Right lung (tissue), 5 donors: ENCODE measurements around the gene PABPN1L. TPM values are rescaled to one million over a fixed set of nuclear protein-coding genes. Genes with fewer than 3 reads are reported as not detected.
A peak's percentile ranks its signal among the peaks of the same experiment; 100 is the strongest.
"Not testable (repeated sequence)": the region's sequence is repeated elsewhere in the genome, so short reads cannot be mapped to it uniquely, and the experiment has no call there.

ENCODE experiments used
- DNase-seq, 2 donors: peaks; one replicate each; pipeline ENCODE4 v3.0.0-alpha.2; 2013
- polyA plus RNA-seq, 5 donors: library from polyadenylated mRNA; unstranded; fragments of 120-200 nt; gene quantifications; one replicate each; pipeline versions ENCODE4 v1.2.1 to v1.2.3, GENCODE V29; 2013; ENCODE audit warnings: inconsistent platforms in 1 of 5, low replicate concordance in 1 of 5; ENCODE audit not compliant: insufficient read length in 5 of 5, insufficient read depth in 1 of 5

Gene PABPN1L
- polyA plus RNA-seq, 5 donors, result 0.13 to 0.25 TPM; not detected in 3

DNA sequence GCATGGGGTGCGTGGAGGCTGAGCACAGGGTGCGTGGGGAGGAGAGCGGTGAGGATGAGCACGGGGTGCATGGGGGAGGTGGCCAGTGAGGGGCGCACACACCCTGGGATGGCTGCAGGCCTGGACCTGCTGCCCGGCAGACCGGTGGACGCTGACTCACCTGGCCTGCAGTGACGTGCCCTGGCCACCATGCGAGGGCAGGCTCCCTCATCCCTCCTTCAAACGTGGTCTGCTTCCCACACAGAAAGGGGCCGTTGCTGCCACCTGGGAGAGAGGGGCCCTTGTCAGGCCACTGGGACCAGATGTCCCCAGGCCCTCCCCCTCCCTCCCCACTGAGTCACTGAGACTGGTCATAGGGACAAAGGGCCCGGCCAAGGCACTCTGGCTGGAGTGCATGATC lies 34.6 kb downstream of the PABPN1L start:
- DNase-seq, result no peak

DNA sequence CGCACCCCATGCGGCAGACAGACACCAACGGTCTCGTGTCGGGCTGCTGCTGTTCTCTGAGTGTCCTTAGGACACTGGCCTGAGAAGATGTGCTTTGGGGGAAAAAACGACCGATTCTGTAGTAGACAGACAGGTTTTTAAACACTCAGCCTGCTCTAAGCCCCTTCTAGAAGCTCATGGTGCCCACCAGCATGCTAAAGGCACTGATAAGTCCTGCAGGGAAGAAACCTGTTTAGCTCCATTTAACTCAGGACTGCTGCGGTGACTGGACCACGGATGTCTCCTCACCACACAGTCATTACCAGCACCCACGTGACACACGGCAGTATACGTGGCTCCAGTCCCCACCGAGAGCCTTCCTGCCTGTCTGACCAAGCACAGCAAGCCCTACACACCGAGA lies 35.7 kb downstream of the PABPN1L start:
- no peak for DNase-seq

DNA sequence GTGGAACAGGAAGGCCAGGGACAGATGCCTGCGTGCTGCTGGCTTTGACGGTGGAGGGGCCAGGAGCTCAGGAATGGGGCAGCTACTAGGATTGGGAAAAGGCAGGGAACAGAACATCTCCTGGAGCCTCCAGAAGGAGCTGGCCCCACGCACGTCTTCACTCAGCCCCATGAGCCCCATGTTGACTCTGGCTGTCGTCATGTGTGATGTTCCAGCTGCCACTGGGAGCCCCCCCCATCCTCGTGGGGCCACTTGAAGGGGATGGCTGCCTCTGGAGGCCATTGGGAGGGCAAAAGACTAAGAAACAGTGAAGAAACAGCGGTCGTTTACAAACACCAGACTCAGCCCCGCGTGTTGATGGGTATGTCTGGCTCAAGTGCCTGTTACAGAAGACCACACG lies 36.2 kb downstream of the PABPN1L start:
- DNase-seq, result peak; percentile 90 to 92

DNA sequence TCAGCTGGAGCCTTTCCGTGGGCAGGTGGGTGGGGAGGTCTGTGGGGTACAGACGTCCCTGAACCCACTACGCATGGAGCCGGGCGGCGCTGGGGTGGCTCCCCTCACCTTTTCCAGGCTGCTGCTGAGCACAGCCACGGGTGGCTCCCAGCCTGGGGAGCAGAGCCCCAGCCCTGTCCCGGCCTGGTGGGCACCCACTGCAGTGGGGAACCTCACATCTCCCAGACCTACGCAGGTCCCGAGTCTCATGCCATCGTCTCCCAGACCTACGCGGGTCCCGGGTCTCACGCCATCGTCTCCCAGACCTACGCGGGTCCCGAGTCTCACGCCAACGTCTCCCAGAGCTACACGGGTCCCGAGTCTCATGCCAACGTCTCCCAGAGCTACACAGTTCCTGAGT lies 37.7 kb downstream of the PABPN1L start:
- DNase-seq, result no peak

- DNase-seq, result no peak
These were observed 38.7 kb downstream of the PABPN1L start for GRCh38 chr16:88827727-88828126.

- DNase-seq, result no peak
These were observed 40.2 kb downstream of the PABPN1L start for GRCh38 chr16:88826070-88826840.

GRCh38 chr16:88825146-88825545 lies 41.3 kb downstream of the PABPN1L start:
- no peak for DNase-seq

DNA sequence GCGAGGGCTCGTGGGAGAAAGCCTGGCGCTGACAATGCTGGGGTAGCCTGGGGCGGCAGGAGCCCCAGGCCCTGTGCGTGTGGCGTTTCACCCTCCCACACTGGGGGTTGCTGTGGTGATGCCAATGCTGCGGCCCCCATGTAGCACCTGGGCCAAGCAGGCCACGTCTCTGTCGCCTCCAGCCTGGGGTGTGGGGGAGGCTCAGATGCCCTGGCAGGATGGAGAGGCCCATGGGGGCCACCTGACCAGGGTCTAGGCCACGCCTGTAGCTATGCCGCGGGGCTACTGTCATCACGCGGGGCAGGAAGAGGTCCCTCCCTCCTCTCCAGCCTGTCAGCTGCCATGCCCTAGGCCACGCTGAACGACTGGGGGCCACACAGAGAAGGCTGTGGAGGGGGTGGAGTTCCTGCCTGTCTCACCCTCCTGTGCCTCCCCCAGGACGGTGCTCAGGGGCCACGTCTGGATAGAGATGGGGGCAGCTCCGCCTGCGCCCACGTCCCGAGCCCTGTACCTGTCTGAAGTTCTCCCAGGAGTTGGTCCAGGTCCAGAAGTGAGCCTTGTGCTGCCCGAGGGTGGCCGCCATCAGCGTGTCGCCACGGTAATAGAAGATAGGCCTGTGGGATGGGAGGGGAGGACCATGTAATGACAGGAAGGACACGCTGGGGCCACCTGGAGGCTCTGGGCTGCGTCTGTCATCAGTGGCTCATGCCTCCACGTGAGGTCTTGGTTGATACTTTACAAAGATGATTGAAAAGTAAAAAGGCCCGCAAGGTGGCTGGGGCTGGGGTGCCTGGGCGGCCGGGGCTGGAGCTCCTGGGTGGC lies 42.0 kb downstream of the PABPN1L start:
- no peak for DNase-seq

GRCh38 chr16:88823646-88824045 lies 42.8 kb downstream of the PABPN1L start:
- not testable (repeated sequence) for DNase-seq

DNA sequence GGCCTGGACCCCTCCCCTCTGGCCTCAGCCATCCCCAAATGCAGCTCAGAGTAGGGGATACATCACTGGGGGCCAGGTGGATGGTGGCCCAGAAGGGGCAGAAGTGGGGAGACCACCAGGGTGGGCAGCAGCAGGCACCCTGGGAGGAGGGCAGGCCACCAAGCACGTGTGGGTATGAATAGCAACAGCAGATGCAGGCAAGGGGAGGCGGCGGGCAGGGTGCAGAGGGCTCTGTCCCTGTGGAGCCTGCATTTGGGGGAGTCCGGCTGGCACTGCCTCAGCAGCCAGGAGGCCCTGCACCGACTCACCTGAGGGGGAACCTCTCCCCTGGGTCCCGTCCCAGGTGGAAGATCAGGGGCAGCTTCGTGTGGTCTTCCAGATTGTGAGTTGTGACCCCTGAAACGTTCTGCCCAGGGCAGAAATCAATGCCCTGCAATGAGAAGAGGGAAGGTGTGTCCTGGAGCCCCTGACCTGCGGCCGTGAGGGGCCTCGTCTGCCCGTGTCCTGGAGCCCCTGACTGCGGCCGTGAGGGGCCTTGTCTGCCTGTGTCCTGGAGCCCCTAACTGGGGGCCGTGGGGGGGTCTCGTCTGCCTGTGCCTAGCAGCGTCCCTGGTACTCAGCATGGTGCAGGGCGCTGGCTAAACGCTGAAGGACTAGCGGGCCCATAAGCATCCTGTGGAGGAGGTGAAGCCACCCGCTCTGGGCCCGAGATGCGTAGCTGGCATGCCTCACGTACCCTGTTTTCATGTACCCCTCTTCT lies 44.0 kb downstream of the PABPN1L start:
- DNase-seq, result no peak

DNA sequence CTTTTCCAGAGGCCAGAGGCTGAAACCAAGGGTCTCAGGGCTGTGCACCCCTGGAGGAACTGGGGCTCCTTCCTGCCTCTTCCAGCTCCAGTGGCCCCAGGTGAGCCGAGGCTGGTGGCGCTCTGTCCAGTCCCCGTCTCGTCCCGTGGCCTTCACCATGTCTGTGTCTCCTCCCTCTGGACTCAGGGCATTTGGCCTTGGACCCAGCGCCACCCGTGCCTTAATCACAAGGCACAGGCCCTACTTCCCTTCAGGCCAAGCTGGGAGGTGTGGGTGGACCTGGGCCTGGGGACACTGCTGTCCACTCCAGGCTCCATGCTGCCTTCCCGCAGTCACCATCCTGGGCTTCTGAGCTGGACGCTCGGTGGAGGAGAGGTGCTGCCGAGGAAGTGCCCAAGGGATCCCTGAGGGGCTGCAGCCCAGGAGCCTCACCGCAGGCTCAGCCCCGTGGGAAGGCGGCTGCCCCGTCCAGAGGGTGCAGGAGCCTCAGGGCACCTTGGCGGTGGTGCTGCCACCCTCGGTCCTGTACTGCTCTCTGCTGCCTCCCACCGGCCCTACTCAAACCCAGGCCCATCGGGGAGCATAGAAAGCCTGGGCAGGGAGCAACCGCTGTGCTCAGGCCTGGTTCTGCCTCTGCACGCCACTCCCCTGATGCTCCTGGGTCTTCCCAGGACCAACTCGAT lies 45.2 kb downstream of the PABPN1L start:
- no peak for DNase-seq

GRCh38 chr16:88820385-88821025 lies 46.0 kb downstream of the PABPN1L start:
- no peak for DNase-seq

GRCh38 chr16:88819126-88819525 lies 47.3 kb downstream of the PABPN1L start:
- DNase-seq, result no peak

DNA sequence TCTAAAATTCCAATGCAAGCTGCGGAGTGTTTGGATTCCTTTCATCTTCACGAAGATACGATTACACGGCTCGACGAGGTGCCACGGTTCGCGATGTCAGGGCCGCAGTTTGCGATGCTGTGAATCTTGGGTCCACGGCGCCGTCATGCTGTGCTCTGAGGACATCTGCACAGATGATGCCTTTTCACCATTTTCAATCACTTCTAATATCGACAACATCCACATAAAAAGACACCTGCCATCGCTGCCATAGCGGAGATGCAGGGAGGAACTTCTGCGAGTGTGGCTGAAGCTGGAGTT lies 47.9 kb downstream of the PABPN1L start:
- DNase-seq, result no peak

- no peak for DNase-seq
These were observed 48.5 kb downstream of the PABPN1L start for GRCh38 chr16:88817785-88818574.

DNA sequence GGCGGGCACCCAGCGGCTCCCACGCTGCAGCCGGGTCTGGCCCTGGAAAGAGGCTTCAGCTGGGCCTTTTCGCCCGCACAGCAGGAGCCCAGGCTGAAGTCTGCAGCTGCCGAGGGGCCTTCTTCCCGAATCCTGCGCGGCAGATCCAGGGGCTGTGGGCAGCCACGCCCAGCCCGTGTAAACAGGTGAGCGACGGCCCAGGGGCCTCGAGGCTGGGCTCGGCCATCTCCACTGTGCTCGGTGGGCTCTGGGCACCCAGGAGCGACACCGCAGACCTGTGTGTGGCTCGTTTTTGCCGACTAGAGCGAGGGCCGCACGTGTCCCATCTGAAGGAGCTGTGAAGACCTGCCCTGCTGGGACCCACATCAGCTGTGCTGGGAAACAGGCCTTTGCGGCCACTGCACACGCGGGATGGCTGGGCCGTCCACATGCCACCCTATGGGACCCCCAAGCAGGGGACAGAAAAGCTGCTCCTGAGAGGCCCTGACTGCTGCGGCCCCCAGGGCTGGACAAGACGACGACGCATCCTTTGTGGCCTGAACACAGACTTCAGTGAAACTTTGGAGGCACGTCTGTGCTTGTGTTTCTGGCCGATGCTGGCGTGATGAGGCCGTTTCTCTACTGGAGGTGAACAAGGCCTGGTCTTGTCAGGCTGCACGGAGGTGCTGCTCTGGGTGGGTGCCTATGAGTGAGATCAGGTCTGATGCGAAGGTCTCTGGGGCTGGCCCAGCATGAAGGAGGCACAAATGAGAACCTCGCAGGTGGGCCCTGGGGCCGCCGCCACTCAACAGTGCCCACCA lies 49.5 kb downstream of the PABPN1L start:
- DNase-seq, result no peak

GRCh38 chr16:88815901-88816589 lies 50.4 kb downstream of the PABPN1L start:
- no peak for DNase-seq

- DNase-seq, result no peak
These were observed 51.2 kb downstream of the PABPN1L start for GRCh38 chr16:88815227-88815626.

GRCh38 chr16:88814144-88814502 lies 52.3 kb downstream of the PABPN1L start:
- no peak for DNase-seq
